ENCODE data around the gene MRC2.
"Not testable (repeated sequence)": the region's sequence is repeated elsewhere in the genome, so short reads cannot be mapped to it uniquely, and the experiment has no call there.

Gene MRC2

DNA sequence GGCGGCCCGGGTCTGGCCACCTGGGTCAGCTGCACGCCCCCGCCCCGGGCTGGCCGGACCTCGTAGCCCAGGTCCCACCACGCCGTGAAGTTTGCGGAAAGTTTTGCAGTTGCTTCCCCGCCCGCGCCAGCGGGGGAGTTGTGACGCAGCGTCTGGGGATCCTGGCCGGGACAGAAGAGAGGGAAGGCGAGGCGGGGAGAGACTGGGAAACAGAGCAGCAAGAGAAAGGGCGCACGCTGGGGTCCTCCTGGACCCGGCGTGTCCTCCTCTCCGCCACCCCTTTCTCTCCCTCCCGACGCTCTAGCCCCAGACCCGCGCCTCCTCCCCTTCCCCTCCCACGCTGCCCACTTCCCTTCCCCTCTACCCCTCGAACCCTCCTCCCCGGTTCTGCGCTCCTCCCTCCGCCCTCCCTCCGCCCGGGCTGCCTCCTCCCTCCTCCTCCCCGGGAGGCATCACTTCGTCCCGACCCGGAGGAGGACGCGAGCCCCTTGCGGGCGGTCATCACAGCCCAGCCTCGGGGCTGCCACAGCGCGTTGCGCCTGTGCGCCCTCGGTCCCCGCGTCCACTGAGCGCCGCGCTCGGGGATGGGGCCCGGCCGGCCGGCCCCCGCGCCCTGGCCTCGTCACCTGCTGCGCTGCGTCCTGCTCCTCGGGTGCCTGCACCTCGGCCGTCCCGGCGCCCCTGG lies at the start of gene MRC2:
Gene MRC2 (plus strand): TSS at position 452 of the 685 bp plus-strand sequence. CDS start 133 bp downstream, at position 585.
- in situ Hi-C loops (cut with HindIII; ENCODE audit: low pct_ligation_motif_present, low pct_unique_long_range_greater_than_20kb, low sequenced_read_pairs), result no loop called here
- DNase-seq, result peak; percentile 78

DNA sequence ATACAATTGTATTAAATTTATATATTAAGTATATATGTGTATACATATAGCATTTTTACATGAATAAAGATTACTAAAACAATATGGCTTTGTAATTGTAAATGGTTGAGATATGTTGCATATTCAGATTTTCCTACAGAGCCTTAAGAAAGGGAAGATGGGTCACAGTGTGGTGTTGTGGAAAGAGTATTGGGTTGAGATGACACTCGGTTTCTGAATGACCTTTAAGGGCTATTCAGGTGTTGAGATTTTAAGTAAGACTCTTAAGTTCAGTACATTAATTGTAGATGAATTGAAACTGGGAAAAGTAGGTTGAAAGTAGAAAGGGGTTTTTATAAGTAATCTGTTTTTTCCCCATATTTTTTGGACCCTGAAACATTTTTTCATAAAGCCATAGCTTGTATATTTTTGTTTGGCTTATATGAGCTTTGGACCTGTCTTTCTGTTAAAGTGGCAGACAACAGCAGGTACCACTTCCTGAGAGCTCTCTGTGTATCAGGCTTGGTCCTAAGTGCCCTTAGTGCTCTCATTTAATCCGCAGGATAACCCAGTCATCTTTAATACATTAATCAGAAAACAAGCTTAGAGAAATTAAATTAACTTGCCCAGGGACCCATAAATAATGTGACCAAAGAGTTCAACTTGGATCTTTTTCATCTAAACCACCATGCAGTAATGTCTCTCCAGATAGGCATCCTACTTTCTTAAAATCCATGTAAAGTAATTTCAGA lies 48.5 kb upstream of the MRC2 start:
- in situ Hi-C loops (cut with HindIII; ENCODE audit: low pct_ligation_motif_present, low pct_unique_long_range_greater_than_20kb, low sequenced_read_pairs), result no loop called here

DNA sequence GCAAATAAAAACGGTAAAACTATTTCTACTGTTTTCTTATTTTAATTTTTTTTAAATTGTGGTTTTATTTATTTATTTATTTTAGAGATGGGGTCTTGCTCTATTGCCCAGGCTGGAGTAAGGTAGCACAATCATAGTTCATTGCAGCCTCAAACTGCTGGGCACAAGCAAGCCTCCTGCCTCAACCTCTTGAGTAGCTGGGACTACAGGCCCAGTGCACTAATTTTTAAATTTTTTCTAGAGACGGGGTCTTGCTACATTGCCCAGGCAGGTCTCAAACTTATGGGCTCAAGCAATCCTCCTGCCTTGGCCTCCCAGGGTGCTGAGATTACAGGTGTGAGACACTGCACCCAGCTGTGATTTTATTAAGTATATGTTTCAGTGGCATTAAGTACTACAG lies 46.5 kb upstream of the MRC2 start:
- in situ Hi-C loops (cut with HindIII; ENCODE audit: low pct_ligation_motif_present, low pct_unique_long_range_greater_than_20kb, low sequenced_read_pairs), result no loop called here
- no peak for DNase-seq

More for the DNA sequence above, 48.5 kb upstream of the MRC2 start:
- DNase-seq, result no peak

- in situ Hi-C loops (cut with HindIII; ENCODE audit: low pct_ligation_motif_present, low pct_unique_long_range_greater_than_20kb, low sequenced_read_pairs), result no loop called here
- DNase-seq, result no peak
Observed at GRCh38 chr17:62581764-62582163, 45.7 kb upstream of the MRC2 start.

GRCh38 chr17:62587554-62587953 lies 39.9 kb upstream of the MRC2 start:
- DNase-seq, result no peak
- in situ Hi-C loops (cut with HindIII; ENCODE audit: low pct_ligation_motif_present, low pct_unique_long_range_greater_than_20kb, low sequenced_read_pairs), result no loop called here

GRCh38 chr17:62588109-62588508 lies 39.4 kb upstream of the MRC2 start:
- no peak for DNase-seq
- in situ Hi-C loops (cut with HindIII; ENCODE audit: low pct_ligation_motif_present, low pct_unique_long_range_greater_than_20kb, low sequenced_read_pairs), result no loop called here

- in situ Hi-C loops (cut with HindIII; ENCODE audit: low pct_ligation_motif_present, low pct_unique_long_range_greater_than_20kb, low sequenced_read_pairs), result no loop called here
Observed at GRCh38 chr17:62591333-62591732, 36.1 kb upstream of the MRC2 start.

GRCh38 chr17:62591822-62592221 lies 35.6 kb upstream of the MRC2 start:
- DNase-seq; in situ Hi-C loops (cut with HindIII; ENCODE audit: low pct_ligation_motif_present, low pct_unique_long_range_greater_than_20kb, low sequenced_read_pairs): not testable (repeated sequence)

More at GRCh38 chr17:62591333-62591732, 36.1 kb upstream of the MRC2 start:
- no peak for DNase-seq

DNA sequence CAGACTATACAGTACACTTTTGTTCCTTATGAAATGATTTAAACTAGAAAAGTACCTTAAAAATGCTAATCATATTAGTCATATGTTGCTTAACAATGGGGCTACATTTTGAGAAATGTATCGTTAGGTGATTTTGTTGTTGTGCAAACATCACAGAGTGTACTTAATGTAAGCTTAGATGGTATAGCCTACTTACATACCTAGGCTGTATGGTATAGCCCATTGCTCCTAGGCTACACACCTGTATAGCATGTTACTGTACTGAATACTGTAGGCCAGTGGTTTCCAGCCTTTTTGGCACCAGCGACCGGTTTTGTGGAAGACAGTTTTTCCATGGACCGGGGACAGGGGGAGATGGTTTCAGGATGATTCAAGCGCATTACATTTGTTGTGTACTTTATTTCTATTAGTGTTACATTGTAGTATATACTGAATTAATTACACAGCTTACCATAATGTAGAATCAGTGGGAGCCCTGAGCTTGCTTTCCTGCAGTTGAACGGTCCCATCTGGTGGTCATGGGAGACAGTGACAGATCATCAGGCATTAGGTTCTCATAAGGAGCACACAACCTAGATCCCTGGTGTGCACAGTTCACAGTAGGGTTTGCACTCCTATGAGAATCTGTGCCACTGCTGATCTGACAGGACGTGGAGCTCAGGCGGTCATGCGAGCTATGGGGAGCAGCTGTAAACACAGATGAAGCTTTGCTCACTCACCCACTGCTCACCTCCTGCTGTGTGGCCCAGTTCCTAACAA lies 35.0 kb upstream of the MRC2 start:
- DNase-seq, result no peak
- in situ Hi-C loops (cut with HindIII; ENCODE audit: low pct_ligation_motif_present, low pct_unique_long_range_greater_than_20kb, low sequenced_read_pairs), result no loop called here

DNA sequence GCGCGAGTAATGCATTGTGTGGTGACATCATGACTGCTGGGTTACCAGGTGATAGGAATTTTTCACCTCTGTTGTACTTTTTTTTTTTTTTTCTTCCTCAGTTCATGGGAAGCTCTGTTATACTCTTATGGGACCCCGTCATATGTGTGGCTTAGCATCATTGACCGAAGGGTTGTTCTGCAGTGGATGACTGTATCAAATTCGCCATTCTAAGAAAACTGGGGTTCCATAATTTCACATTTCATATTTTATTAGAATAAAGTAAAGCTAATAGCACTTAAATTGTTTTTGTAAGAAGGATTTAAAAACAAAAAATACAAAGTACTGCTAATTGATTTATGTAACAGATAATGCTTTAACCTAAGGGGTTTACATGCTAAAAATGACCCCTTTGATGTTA lies 32.0 kb upstream of the MRC2 start:
- no peak for DNase-seq
- in situ Hi-C loops (cut with HindIII; ENCODE audit: low pct_ligation_motif_present, low pct_unique_long_range_greater_than_20kb, low sequenced_read_pairs), result no loop called here

- in situ Hi-C loops (cut with HindIII; ENCODE audit: low pct_ligation_motif_present, low pct_unique_long_range_greater_than_20kb, low sequenced_read_pairs), result no loop called here
Observed at GRCh38 chr17:62596662-62597061, 30.8 kb upstream of the MRC2 start.

GRCh38 chr17:62597150-62597549 lies 30.3 kb upstream of the MRC2 start:
- in situ Hi-C loops (cut with HindIII; ENCODE audit: low pct_ligation_motif_present, low pct_unique_long_range_greater_than_20kb, low sequenced_read_pairs), result no loop called here

More at GRCh38 chr17:62596662-62597061, 30.8 kb upstream of the MRC2 start:
- DNase-seq, result no peak

DNA sequence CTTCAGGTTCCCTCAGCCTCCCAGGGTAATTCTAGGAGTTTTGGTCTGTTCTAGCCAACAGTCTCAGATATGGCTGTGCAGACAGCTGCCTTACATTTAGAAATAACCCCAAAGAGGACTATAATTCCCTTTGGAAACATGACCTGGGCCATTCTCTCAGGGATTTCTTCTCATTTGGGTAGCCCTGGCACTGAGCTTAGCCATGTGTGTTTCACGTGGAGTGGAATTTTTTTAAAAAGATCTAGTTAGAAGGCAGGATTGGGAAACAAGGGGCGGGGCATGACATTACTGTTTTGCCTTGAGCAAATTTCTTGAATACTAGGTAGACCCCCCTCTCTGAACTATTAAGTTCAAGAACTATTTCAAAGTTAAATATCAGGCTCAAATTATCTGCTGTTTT lies 29.6 kb upstream of the MRC2 start:
- in situ Hi-C loops (cut with HindIII; ENCODE audit: low pct_ligation_motif_present, low pct_unique_long_range_greater_than_20kb, low sequenced_read_pairs), result no loop called here
- DNase-seq, result no peak

More at GRCh38 chr17:62597150-62597549, 30.3 kb upstream of the MRC2 start:
- no peak for DNase-seq

DNA sequence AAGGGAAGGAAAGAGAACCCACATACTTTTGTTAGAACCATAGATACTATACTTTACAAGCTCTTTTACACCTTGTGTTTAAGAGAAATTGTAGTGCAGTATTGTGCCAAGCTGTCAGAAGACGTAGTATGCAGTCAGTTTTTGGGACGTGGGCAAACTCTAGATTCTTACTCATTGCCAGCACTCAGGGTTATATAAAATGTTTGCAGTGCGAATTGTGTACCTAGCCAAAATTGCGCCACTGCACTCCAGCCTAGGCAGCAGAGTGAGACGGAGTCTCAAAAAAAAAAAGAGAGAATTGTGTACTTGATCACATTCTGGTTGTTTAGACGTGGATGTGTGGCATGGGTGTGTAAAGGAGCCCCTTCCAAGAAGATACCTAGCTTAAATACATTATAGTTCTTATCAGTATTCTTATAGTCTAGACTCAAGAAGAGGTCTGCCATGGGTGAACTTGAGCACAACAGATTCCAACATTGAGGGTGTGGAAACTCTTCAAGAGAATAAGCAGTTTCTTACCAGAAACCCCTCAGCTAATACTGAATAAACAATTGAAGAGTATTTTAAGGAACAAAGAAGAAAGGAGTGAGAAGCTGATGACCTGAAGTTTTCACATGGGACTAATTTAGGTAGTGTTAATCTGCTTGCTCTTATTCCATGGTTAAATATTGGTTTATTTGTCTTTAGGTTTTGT lies 27.4 kb upstream of the MRC2 start:
- DNase-seq, result no peak
- in situ Hi-C loops (cut with HindIII; ENCODE audit: low pct_ligation_motif_present, low pct_unique_long_range_greater_than_20kb, low sequenced_read_pairs), result no loop called here

DNA sequence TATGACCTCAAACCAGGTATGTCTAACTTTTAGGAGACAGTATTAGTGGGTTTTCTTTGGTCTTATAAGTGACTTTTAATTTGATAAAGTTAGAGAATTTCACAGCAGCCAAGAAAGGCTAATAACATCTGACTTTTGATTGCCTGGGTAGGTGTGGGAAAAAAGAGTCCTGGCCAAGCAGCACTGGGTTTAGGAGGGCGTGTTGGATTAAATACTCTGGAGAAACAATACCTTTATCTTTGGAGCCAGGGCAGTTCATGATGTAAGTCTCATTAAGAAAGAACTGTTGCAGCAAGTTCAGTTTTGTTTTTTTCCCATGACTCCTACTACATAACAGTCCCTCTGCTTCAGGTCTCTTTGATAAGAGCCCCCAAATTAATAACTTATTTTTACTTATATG lies 26.7 kb upstream of the MRC2 start:
- in situ Hi-C loops (cut with HindIII; ENCODE audit: low pct_ligation_motif_present, low pct_unique_long_range_greater_than_20kb, low sequenced_read_pairs), result no loop called here
- no peak for DNase-seq

DNA sequence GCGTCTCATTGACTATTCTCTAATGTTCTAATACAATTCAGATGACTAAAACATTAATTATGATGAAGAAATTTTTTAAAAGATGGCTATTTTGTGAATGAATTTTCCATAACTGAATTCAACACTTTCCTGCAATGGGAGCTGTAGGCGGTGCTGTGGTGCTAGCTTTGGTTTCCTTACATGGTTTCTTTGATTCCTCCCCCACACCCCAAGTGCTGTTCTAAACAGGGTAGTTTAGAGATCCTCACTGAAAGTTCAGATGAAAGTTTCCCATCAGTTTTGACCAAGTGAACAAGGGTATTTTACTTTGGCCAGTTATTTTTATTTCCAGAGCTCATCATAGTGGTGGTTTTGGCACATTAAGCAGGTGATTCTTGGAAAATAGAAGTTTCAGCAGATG lies 26.0 kb upstream of the MRC2 start:
- in situ Hi-C loops (cut with HindIII; ENCODE audit: low pct_ligation_motif_present, low pct_unique_long_range_greater_than_20kb, low sequenced_read_pairs), result no loop called here
- DNase-seq, result no peak

DNA sequence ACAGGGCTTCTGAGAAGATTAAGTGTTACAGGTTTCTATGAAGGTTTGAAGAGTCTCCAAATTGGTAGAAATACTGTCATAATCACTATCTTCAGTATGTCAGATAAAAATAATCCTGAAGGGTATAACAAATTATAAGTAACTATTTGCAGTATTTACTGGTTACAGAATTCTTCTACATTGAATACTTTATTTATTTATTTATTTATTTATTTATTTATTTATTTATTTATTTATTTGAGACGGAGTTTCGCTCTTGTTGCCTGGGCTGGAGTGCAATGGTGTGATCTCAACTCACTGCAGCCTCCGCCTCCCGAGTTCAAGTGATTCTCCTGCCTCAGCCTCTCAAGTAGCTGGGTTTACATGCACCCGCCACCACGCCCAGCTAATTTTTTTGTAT lies 23.7 kb upstream of the MRC2 start:
- in situ Hi-C loops (cut with HindIII; ENCODE audit: low pct_ligation_motif_present, low pct_unique_long_range_greater_than_20kb, low sequenced_read_pairs); DNase-seq: not testable (repeated sequence)

- DNase-seq, result no peak
- in situ Hi-C loops (cut with HindIII; ENCODE audit: low pct_ligation_motif_present, low pct_unique_long_range_greater_than_20kb, low sequenced_read_pairs), result no loop called here
Observed at GRCh38 chr17:62605588-62605987, 21.9 kb upstream of the MRC2 start.

GRCh38 chr17:62611292-62611691 lies 16.2 kb upstream of the MRC2 start:
- DNase-seq, result no peak
- in situ Hi-C loops (cut with HindIII; ENCODE audit: low pct_ligation_motif_present, low pct_unique_long_range_greater_than_20kb, low sequenced_read_pairs), result no loop called here
